Left lung (tissue), 10 donors: ENCODE data around the gene SCG3. TPM values are rescaled to one million over a fixed set of nuclear protein-coding genes. Genes with fewer than 3 reads are reported as not detected.
A peak's percentile ranks its signal among the peaks of the same experiment; 100 is the strongest.

ENCODE experiments used
- ATAC-seq: fragments of 200-7000 bp; cut with Tn5 transposase; one replicate; pipeline ENCODE4 v1.9.1; 2020; ENCODE audit warnings: moderate library complexity
- DNase-seq, 4 donors: peaks; one replicate each; pipeline ENCODE4 v3.0.0-alpha.2; 2013 to 2020
- H3K27ac ChIP-seq, 2 donors: fragments of 200-600 bp; sonication (generic) in 1 of 2; one replicate each; pipeline versions ENCODE4 v1.5.0 to v1.8.0; 2020 to 2021
- H3K27me3 ChIP-seq, 2 donors: fragments of 200-600 bp; sonication (generic) in 1 of 2; one replicate each; pipeline versions ENCODE4 v1.5.0 to v1.8.0; 2020 to 2021
- H3K36me3 ChIP-seq, 2 donors: fragments of 200-600 bp; sonication (generic) in 1 of 2; one replicate each; pipeline versions ENCODE4 v1.5.0 to v1.8.0; 2020 to 2021
- H3K4me1 ChIP-seq, 2 donors: fragments of 200-600 bp; one replicate each; pipeline ENCODE4 v1.8.0; 2021
- H3K4me3 ChIP-seq, 2 donors: fragments of 200-600 bp; sonication (generic) in 1 of 2; one replicate each; pipeline versions ENCODE4 v1.5.0 to v1.8.0; 2020 to 2021; ENCODE audit warnings: mild to moderate bottlenecking in 1 of 2
- H3K9me3 ChIP-seq, 2 donors: fragments of 200-600 bp; sonication (generic) in 1 of 2; one replicate each; pipeline versions ENCODE4 v1.5.0 to v1.8.0; 2020 to 2021
- intact Hi-C, 2 donors: fragments of 100-400 bp; cut with DNase I; formaldehyde crosslinking; loops; one replicate each; pipeline versions ENCODE4 v1.11.2 to v1.14.2; 2022
- polyA plus RNA-seq, 6 donors: library from polyadenylated mRNA; unstranded; fragments of 120-200 nt; gene quantifications; one replicate each; pipeline ENCODE4 v1.2.1, GENCODE V29; 2013; ENCODE audit not compliant: insufficient read length in 6 of 6
- total RNA-seq, 2 donors: library from RNA; stranded (reverse); fragmentation: NEBNext Ultra II Directional; extraction: Animal tissue kit (Norgen Biotek cat#: 25700); gene quantifications; one replicate each; pipeline ENCODE4 v1.2.1, GENCODE V29; 2021
- TF ChIP-seq, protein P1 (sequence below), 2 donors: fragments of 200-600 bp; sonication (generic) in 1 of 2; IDR thresholded peaks; one replicate each; pipeline versions ENCODE4 v1.5.0 to v1.8.0; 2021; ENCODE audit warnings: antibody characterized with exemption in 2 of 2
- donor health status: DM: no; HTN: yes; CAD: no.
- donor health status: DM: no; HTN: no; CAD: no.

SCG3 gene
- total and polyA plus RNA-seq, 8 donors, result 0.12 to 2.2 (median 1.2) TPM; not detected in 1

DNA sequence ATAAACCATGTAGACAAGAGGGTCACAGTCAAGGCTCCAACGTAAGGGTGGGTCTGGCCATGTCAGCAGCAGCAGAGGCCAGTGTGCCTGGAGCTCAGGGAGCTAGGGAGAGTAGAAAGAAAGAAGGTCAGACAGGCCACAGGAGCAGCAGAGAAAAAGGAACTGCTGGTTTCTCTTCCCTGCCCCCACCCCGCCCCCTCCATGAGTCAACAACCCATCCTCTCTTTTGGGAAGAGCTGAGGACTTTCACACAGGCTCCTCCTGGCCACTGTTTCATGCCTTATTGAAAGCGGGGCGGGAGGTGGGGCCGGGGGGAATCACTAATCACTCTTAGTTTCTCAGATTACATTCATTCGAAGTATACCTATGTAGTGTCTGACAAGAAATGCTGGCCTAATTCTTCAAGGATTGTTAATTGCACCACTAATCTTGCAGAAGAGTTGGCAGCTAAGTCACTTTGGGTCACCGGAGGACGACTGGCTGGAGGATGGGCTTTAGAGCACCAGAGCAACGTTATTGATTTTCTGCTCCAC lies 9.1 kb upstream of the SCG3 start:
- Histone ChIP-seq H3K36me3 (no peaks in the 10 kb centered on the region), H3K27ac (no peak overlapping the region), H3K27me3 (no peaks in the 10 kb centered on the region), H3K4me1 (peaks cover 0 to 4% of the 10 kb centered on the region in 2 donors), H3K9me3 (no peaks in the 10 kb centered on the region), H3K4me3 (no peak overlapping the region)
- TF ChIP-seq, protein P1, sequence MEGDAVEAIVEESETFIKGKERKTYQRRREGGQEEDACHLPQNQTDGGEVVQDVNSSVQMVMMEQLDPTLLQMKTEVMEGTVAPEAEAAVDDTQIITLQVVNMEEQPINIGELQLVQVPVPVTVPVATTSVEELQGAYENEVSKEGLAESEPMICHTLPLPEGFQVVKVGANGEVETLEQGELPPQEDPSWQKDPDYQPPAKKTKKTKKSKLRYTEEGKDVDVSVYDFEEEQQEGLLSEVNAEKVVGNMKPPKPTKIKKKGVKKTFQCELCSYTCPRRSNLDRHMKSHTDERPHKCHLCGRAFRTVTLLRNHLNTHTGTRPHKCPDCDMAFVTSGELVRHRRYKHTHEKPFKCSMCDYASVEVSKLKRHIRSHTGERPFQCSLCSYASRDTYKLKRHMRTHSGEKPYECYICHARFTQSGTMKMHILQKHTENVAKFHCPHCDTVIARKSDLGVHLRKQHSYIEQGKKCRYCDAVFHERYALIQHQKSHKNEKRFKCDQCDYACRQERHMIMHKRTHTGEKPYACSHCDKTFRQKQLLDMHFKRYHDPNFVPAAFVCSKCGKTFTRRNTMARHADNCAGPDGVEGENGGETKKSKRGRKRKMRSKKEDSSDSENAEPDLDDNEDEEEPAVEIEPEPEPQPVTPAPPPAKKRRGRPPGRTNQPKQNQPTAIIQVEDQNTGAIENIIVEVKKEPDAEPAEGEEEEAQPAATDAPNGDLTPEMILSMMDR (IDR thresholded peaks at IDR 0.05), result no peak
- peak; percentile 62 for ATAC-seq
- intact Hi-C loops, result no loop called here
- DNase-seq, result peak in 1 of 4 donors; percentile 58

DNA sequence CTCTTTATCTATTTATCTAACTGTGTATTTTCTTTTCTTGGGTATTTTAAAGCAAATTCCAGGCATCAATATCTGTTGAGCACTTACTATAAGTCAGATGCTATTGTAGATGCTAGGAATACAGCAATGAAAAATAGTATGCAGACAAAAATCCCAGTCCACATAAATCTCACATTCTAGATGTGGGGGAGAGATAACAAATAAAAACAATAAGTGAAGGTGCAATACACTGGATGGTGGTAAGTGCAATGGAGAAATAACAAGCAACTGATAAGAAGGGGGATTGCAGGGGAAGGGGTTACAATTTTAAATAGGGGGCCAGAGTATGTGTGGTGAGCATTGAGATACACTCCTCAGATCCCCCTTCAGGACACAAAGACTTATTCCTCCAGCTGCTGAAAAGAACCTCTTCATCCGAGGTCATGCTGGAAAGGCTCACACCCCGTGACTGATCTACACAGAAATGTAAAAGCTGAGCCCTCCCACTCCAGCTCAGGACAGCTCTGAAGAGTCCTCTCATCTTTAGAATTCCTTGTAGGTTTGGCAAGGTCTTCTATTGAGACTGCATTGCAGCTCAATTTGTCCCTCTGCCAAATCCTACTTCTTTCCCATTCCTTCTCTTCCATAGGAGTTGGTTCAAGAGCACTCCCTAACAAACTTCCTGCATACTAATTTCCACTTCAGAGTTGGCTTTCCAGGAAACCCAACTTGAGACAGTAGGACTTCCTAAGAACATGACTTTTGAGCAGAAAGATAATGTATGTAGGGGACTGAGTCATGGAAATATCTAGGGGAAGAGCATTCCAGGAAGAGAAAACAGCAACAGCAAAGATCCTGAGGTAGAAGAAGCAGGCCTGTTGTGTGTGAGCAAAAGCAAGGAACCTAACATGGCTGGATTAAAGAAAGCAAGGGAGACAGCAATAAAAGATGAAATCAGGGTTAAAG lies 8.1 kb upstream of the SCG3 start:
- intact Hi-C loops, result no loop called here
- Histone ChIP-seq H3K27me3 (no peaks in the 10 kb centered on the region), H3K4me3 (no peak overlapping the region), H3K9me3 (no peaks in the 10 kb centered on the region), H3K27ac (no peak overlapping the region), H3K36me3 (no peaks in the 10 kb centered on the region), H3K4me1 (peaks cover 0 to 4% of the 10 kb centered on the region in 2 donors)
- DNase-seq (no peak), ATAC-seq (no peak)
- TF ChIP-seq, protein P1 (IDR thresholded peaks at IDR 0.05), result no peak

DNA sequence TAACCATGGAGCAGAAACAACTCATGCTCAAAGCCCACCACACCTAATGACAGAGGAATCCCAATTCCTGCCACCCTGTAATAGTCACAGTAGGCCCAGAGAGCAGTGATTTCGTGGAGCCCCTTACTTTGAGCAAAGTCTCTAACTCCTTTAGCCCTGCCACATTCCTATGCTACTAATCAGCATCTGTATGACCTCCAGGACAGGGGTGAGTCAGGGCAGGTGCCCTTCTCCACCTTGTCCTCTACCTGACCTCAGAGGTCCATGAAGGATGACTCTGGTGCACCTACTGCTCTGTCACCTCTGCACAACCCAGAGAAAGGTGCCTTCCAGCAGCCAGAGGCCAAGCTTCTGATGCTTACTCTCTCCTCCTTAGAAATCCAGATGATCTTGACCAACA lies 6.1 kb upstream of the SCG3 start:
- TF ChIP-seq, protein P1 (IDR thresholded peaks at IDR 0.05), result no peak
- no peak overlapping the region for H3K4me3 ChIP-seq
- peaks cover 0 to 4% of the 10 kb centered on the region in 2 donors for H3K27me3 ChIP-seq
- DNase-seq (no peak), ATAC-seq (no peak)
- H3K27ac ChIP-seq, result no peak overlapping the region
- peaks cover 0 to 4% of the 10 kb centered on the region in 2 donors for H3K4me1 ChIP-seq
- intact Hi-C loops, result no loop called here
- H3K36me3 ChIP-seq, result no peaks in the 10 kb centered on the region
- H3K9me3 ChIP-seq, result no peaks in the 10 kb centered on the region

DNA sequence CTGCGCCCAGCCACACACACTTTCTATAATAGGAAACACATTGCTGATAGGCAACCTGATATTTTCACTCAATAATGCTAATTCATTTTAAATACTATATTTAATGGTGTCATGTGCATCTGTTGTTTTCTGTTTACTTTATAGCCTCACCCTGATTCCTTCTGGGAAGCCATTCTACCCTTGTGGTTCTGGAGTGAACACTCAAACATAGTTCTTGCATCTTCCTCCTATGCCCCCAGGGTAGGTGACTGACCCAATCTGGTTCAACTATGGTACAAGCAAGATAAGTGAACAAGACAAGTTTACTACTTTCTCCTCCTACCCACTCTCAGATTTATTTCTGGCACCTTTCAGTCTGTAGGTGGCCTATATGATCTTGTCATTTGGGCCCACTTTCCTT lies 4.3 kb upstream of the SCG3 start:
- ATAC-seq (no peak), DNase-seq (no peak)
- TF ChIP-seq, protein P1 (IDR thresholded peaks at IDR 0.05), result no peak
- H3K4me1 ChIP-seq, result peaks cover 0 to 5% of the 10 kb centered on the region in 2 donors
- H3K36me3 ChIP-seq, result no peaks in the 10 kb centered on the region
- intact Hi-C loops, result no loop called here
- no peak overlapping the region for H3K27ac ChIP-seq
- H3K27me3 ChIP-seq, result peaks cover 5 to 22% of the 10 kb centered on the region in 2 donors
- no peak overlapping the region for H3K4me3 ChIP-seq
- no peaks in the 10 kb centered on the region for H3K9me3 ChIP-seq

DNA sequence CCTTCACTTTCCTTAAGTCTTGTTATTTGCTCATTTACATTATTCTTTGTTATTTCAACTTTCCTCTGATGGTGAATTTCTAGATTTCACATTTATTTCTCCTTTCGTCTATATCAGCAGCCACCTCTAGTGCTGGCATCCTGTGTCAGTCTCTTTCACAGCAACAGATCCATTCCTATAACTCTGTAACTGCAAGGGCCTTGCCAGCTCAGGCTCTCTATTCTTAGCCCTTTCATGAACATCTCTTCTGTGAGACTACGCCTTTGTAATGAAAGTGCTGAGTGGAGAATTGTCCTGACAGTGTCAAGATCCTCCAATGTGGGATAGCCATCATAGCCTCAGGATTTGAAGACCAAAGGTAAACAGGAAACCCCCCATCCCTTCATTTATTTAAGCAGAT lies 3.9 kb upstream of the SCG3 start:
- ATAC-seq (no peak), DNase-seq (no peak)
- Histone ChIP-seq H3K27me3 (peaks cover 9 to 26% of the 10 kb centered on the region in 2 donors), H3K27ac (no peak overlapping the region), H3K36me3 (no peaks in the 10 kb centered on the region), H3K4me3 (no peak overlapping the region), H3K9me3 (no peaks in the 10 kb centered on the region), H3K4me1 (peaks cover 0 to 4% of the 10 kb centered on the region in 2 donors)
- TF ChIP-seq, protein P1 (IDR thresholded peaks at IDR 0.05), result no peak
- intact Hi-C loops, result no loop called here
